Superior temporal gyrus (tissue), 1 donor: ENCODE results near the gene ADGRD1.
"Not testable (repeated sequence)": the region's sequence is repeated elsewhere in the genome, so short reads cannot be mapped to it uniquely, and the experiment has no call there.

Experiments
- DNase-seq: peaks from one replicate; pipeline ENCODE4 v3.0.0-alpha.2; 2016; ENCODE audit errors: extremely low spot score

ADGRD1 gene

GRCh38 chr12:131055596-131056233, 102.0 kb downstream of the ADGRD1 start:
- DNase-seq: no peak

GRCh38 chr12:131056626-131057025, 102.9 kb downstream of the ADGRD1 start:
- DNase-seq: no peak

- no peak for DNase-seq
Observed at GRCh38 chr12:131057211-131057721, 103.6 kb downstream of the ADGRD1 start.

- DNase-seq: no peak
Observed at GRCh38 chr12:131057722-131058515, 104.2 kb downstream of the ADGRD1 start.

- no peak for DNase-seq
Observed at GRCh38 chr12:131058700-131059099, 105.0 kb downstream of the ADGRD1 start.

- DNase-seq: no peak
Observed at GRCh38 chr12:131060011-131060703, 106.5 kb downstream of the ADGRD1 start.

- DNase-seq: no peak
Observed at GRCh38 chr12:131061041-131061806, 107.5 kb downstream of the ADGRD1 start.

- no peak for DNase-seq
Observed at GRCh38 chr12:131063413-131063812, 109.7 kb downstream of the ADGRD1 start.

GRCh38 chr12:131063960-131064359, 110.3 kb downstream of the ADGRD1 start:
- no peak for DNase-seq

GRCh38 chr12:131065279-131065678, 111.6 kb downstream of the ADGRD1 start:
- DNase-seq: no peak

- no peak for DNase-seq
Observed at GRCh38 chr12:131065801-131066200, 112.1 kb downstream of the ADGRD1 start.

GRCh38 chr12:131066207-131066885, 112.6 kb downstream of the ADGRD1 start:
- no peak for DNase-seq

- no peak for DNase-seq
Observed at GRCh38 chr12:131066886-131067490, 113.3 kb downstream of the ADGRD1 start.

- DNase-seq: no peak
Observed at GRCh38 chr12:131067981-131068851, 114.5 kb downstream of the ADGRD1 start.

GRCh38 chr12:131068926-131069720, 115.4 kb downstream of the ADGRD1 start:
- DNase-seq: not testable (repeated sequence)

GRCh38 chr12:131070136-131070535, 116.4 kb downstream of the ADGRD1 start:
- DNase-seq: not testable (repeated sequence)

- DNase-seq: not testable (repeated sequence)
Observed at GRCh38 chr12:131070668-131071067, 117.0 kb downstream of the ADGRD1 start.

GRCh38 chr12:131071234-131071820, 117.6 kb downstream of the ADGRD1 start:
- not testable (repeated sequence) for DNase-seq
